SKM-1 (cell line): ENCODE results near the gene ATP6V1F.

Experiments
- DNase-seq: peaks from one replicate; lab custom pipeline; 2025; ENCODE audit not compliant: unreplicated experiment; lab: John Stamatoyannopoulos, UW

Gene ATP6V1F

DNA sequence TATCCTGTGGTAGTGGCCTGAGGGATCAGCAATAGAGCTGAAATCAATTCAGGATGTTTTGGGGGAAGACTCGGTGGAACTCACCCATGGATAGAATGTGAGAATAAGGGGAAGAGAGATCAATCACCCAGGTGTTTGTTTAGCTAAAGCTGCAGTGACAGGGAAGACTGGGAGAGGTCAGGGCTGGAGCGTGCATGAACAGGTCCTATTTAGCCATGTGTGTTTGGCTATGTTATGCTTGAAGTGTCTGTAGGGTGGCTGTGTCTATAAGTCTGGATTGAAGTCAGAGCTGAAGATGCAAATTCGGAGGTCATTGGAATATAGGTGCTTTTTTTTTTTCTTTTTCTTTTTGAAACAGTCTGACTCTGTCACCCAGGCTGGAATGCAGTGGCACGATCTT lies 4.6 kb downstream of the ATP6V1F start:
- no peak for DNase-seq

- no peak for DNase-seq
Measured at GRCh38 chr7:128867842-128868623, 5.4 kb downstream of the ATP6V1F start.

- no peak for DNase-seq
Measured at GRCh38 chr7:128868624-128869137, 6.0 kb downstream of the ATP6V1F start.

- DNase-seq: no peak
Measured at GRCh38 chr7:128869138-128869943, 6.7 kb downstream of the ATP6V1F start.

DNA sequence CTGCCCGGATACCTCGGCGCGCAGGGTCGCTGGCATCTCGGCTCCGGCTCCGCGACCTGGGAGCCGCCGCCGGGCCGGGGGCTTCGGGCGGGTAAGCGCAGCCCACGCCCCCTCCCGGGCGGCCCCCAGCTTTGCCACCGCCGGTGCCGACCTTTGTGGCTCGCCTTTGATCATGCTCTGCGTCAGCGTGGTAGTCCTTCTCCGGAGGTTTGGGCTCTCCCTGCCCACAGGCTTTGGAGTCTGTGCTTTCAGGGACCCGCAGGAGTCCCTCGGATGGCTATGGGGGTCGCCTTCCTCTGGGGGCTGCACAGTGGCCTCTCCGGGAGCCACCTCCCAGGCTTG lies 7.3 kb downstream of the ATP6V1F start:
- no peak for DNase-seq

GRCh38 chr7:128871050-128871449 lies 8.4 kb downstream of the ATP6V1F start:
- DNase-seq: no peak

- DNase-seq: no peak
Measured at GRCh38 chr7:128872394-128872824, 9.8 kb downstream of the ATP6V1F start.

DNA sequence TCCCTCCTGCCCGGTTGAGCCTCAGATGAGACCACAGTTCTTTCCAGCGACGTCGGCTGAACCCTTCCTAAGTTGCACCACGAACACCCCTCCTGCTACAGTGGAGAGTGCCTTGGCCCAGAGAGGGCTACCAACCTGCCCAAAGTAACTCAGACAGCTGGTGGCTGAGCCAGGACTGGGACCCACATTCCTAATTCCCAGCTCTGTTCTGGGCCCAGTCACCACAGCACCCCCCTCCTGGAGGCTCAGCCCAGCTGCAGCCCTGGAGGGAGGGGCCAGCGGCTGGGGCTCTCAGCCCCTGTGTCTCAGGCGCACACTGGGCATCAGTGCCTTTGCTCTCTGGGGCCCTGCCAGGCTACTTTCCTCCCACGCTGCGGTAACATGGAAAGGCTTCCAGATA lies 10.6 kb downstream of the ATP6V1F start:
- no peak for DNase-seq

GRCh38 chr7:128874140-128875031 lies 11.7 kb downstream of the ATP6V1F start:
- DNase-seq: no peak

DNA sequence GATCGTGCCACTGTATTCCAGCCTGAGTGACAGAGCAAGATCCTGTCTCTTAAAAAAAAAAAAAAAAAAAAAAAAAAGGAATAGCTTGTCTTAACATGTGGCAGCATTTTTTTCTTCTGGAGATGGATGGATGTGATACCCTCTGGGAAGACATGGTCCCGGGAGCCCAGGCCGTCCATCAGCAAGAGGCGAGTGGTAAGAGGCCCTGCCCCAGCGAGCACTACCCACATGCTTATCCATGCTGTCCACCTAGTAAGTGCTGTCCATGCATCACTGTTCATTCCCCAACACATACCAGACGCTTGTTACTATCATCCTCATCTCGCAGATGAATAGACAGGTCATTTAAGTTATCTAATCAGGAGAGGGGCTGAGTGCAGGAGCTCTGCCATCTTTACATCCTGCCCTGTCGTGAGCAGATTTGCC lies 12.9 kb downstream of the ATP6V1F start:
- no peak for DNase-seq

DNA sequence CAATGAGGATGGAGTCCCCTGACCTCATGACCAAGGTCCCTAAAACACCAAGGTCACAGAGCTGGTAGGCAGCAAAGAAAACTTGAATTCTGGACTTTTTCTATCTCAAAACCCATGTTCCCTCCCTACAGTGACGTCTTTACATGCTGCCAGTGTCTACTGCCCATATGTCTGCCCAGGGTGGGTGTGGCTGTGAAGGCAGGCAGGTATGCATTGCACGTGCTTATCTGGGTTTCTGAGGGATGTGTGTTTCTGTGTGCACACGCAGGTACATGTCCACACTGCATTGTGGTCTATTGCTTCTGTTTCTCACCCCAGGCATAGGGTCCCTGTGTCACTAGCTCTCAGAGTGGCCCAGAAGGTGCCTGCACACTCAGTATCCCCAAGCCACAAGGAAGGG lies 13.5 kb downstream of the ATP6V1F start:
- DNase-seq: no peak

DNA sequence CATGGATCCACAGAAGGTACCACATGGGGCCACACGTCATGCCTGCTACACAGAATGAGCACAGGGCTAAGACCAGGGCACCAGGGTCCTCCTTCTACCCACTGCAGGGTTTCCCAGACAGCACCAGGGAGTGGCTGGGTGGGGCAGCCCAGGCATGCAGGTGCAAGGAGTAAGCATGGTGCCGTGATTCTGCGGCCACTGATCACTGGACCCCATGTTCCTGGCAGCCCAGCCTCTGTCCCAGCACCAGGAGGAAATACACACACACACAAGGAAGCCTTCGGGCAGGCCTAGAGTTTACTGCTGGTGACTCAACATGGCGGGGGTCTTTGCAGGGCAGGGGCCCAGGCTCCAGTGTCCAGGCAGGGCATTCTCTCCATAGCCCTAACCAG lies 13.9 kb downstream of the ATP6V1F start:
- DNase-seq: no peak

- no peak for DNase-seq
Measured at GRCh38 chr7:128876978-128877755, 14.5 kb downstream of the ATP6V1F start.

DNA sequence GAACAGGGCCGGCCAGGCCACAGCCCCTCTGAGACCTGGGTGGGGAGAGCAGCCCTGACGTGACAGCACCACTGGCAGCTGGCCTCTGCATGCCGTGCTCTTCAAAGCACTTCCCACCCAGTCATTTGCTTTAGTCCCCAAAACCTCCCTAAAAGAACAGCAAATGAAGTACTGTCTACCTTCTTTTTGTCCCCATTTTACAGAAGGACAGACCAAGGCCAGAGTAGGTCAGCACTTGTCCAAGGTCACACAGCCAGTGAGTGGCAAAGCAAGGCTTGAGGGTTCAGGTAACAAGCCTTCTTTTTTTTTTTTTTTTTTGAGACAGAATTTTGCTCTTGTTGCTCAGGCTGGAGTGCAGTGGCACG lies 15.1 kb downstream of the ATP6V1F start:
- no peak for DNase-seq

DNA sequence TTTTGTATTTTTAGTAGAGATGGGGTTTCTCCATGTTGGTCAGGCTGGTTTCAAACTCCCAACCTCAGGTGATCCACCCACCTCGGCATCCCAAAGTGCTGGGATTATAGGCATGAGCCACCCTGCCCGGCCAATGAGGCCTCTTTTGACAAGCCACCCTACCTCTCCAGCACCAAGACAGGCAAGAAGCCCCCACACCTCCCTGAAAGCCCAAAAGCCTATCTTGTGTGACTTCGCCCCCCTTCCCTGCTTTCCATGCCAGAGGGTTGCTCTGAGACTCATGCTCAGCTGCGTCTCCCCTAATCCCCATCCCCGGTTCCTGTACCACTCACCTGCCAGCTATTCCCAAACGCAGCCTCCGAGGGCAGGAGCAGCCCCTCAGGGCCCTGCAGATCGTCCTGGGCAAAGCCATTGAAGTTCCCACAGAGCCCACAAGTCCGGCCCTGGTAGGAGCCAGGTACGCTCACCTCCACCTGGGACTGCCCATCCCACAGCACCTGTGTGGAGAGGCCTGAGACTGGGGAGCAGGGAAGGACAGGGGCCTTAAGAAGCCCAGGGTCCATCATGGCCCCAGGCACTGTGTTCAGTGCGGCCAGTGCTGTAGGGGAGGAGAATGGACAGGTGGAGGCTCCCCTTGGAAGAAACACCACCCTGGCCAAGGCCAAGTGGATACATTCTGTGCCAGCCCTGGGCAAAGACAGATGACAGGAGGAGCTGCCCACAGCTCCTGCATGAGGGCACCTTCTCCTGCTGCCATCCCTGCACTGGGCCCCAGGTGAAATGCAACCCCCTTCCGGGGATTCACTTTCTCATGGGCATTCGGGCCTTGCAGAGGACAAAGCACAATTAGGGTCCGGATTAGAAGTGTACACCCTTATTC lies 15.8 kb downstream of the ATP6V1F start:
- no peak for DNase-seq

DNA sequence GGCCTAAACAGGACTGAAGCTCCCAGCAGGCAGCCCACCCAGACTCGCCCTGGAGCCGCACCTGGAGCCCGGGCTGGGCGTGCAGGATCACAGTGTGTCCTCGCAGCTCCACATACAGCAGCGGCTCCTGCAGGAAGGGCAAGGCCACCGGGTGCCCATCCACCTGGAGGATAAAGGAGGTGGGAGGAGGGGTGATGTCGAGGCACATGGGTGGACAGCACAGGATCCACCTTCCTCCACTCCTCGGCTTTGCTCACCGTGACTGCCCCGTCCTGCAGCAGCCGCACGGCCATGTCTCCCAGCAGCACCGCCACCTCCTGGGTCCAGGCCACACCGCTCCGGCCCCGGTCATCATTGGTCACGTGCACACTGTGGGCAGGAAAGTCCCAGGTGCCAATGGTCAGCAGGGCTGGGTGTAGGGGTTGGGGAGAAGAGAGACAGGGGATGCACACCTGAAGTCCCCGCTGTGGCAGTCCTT lies 16.8 kb downstream of the ATP6V1F start:
- no peak for DNase-seq

GRCh38 chr7:128879939-128880746 lies 17.5 kb downstream of the ATP6V1F start:
- DNase-seq: no peak

GRCh38 chr7:128880791-128881457 lies 18.3 kb downstream of the ATP6V1F start:
- DNase-seq: no peak
